ENCODE results near the gene GNAQ. TPM values are rescaled to one million over a fixed set of nuclear protein-coding genes. Genes with fewer than 3 reads are reported as not detected.

GNAQ gene
- total and polyA plus RNA-seq, 2 of the 13 experiments (the other 11 are each of a cell fraction or from before 2014, with no cell fraction given) = 16.5 to 17.7 TPM

DNA sequence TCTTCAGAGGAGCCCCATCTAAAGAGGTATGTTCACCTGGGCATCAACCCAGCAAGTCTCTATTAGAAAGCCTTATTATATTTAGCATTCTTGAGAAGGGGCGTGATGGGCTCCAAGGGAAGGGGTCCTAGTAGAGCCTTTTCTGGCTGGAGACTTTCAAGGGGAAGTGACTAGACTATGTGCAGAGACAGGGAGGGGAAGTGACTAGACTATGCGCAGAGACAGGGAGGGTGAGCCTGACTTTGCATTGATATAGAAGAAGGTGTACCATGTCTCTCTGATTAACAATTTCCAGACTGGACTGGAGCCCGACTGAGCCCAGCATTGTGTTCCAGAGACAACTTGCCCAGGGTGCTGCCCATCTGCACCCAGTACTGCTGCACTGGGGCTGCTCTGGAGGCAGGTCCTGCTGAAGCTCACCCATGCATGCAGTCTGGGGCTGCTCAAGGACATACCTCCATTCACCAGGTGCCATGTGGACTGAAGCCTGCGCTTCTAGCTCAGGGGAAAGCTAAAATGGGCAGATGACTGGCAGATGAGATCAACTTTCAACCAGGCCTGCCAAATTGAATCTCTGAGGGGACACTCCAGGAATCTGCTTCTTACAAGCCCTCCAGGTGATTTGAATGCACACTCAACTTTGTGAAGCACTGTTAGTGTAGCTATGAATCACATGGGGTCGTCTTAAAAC, 300.5 kb downstream of the GNAQ start (continued):
- TF ChIP-seq TFDP2 (CRISPR knock-in tag; IDR thresholded peaks at IDR 0.05) (no peak), ARNT2 (CRISPR knock-in tag; IDR thresholded peaks at IDR 0.05; ENCODE audit: low read depth) (no peak), SMAD1 (CRISPR knock-in tag; IDR thresholded peaks at IDR 0.05; ENCODE audit: borderline replicate concordance, low read depth) (no peak), EZH2 (conservative IDR thresholded peaks at IDR 0.05; ENCODE audit: low read depth, low read length) (no peak), ZBTB42 (CRISPR knock-in tag; IDR thresholded peaks at IDR 0.05) (no peak), ZNF775 (CRISPR knock-in tag; IDR thresholded peaks at IDR 0.05; ENCODE audit: borderline replicate concordance) (no peak), MIXL1 (CRISPR knock-in tag; IDR thresholded peaks at IDR 0.05) (no peak), SIX1 (CRISPR knock-in tag; IDR thresholded peaks at IDR 0.05; ENCODE audit: borderline replicate concordance) (no peak), FUBP1 (CRISPR knock-in tag; IDR thresholded peaks at IDR 0.05; ENCODE audit: borderline replicate concordance) (no peak)
- TF ChIP-seq, protein P1, sequence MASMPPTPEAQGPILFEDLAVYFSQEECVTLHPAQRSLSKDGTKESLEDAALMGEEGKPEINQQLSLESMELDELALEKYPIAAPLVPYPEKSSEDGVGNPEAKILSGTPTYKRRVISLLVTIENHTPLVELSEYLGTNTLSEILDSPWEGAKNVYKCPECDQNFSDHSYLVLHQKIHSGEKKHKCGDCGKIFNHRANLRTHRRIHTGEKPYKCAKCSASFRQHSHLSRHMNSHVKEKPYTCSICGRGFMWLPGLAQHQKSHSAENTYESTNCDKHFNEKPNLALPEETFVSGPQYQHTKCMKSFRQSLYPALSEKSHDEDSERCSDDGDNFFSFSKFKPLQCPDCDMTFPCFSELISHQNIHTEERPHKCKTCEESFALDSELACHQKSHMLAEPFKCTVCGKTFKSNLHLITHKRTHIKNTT (CRISPR knock-in tag; IDR thresholded peaks at IDR 0.05) = no peak

Measured in HepG2 (cell line).